HCT116 (cell line): Measurements from ENCODE around the gene C11orf52.

Experiments
- CBX3 ChIP-seq: IDR thresholded peaks from 2 replicates; pipeline ENCODE4 v1.6.1; 2012; ENCODE audit warnings: low read depth
- CTCF ChIP-seq, 3 experiments: fragments of 200-600 bp in 1 of 3; sonication (generic) in 1 of 3; IDR thresholded peaks in 2 of 3; conservative IDR thresholded peaks in 1 of 3; 2 replicates each; pipeline ENCODE4 v1.5.1; 2012 to 2017; ENCODE audit warnings: low read depth in 2 of 3, low read length in 2 of 3, antibody characterized with exemption in 1 of 3, borderline replicate concordance in 1 of 3, control low read depth in 1 of 3, mild to moderate bottlenecking in 1 of 3, mixed read lengths in 1 of 3, mixed run types in 1 of 3, moderate library complexity in 1 of 3; ENCODE audit not compliant: insufficient read depth in 1 of 3
- EGR1 ChIP-seq: IDR thresholded peaks from 2 replicates; pipeline ENCODE4 v1.6.1; 2012; ENCODE audit warnings: low read depth

GRCh38 chr11:111905411-111905810, 13.3 kb upstream of the C11orf52 start:
- TF ChIP-seq CTCF (IDR thresholded peaks at IDR 0.05 in 2 of 3, conservative IDR thresholded peaks at IDR 0.05 in 1 of 3; ENCODE audit: borderline replicate concordance in 1 of 3, insufficient read depth in 1 of 3, low read depth in 2 of 3, low read length in 2 of 3) = no peak
- TF ChIP-seq EGR1 = no peak
- TF ChIP-seq CBX3 = no peak
